IMR-90 (cell line): ENCODE measurements around the gene PDRG1. TPM values are rescaled to one million over a fixed set of nuclear protein-coding genes. Genes with fewer than 3 reads are reported as not detected.

Source experiments
- ATAC-seq: fragments of 200-7000 bp; cut with Tn5 transposase; 2 replicates; pipeline ENCODE4 v1.9.1; 2020; ENCODE audit warnings: low read depth, mild to moderate bottlenecking, moderate library complexity
- BruUV-seq: library from RNA; stranded (reverse); fragments of 400-500 nt; replicated peaks from 2 replicates; lab custom pipeline; 2021; lab: Mats Ljungman, UMichigan
- CTCF ChIA-PET: fragments of 300-600 bp; formaldehyde crosslinking; extraction: SDS; loops from one replicate; lab custom pipeline; 2021; ENCODE audit warnings: antibody characterized with exemption; lab: Yijun Ruan, JAX
- POLR2A ChIA-PET: fragments of 300-600 bp; sonication (Branson Sonifier 250); formaldehyde crosslinking; loops from one replicate; lab custom pipeline; 2022; ENCODE audit warnings: antibody characterized with exemption; ENCODE audit not compliant: unreplicated experiment; lab: Charles Lee
- DNase-seq: peaks from one replicate; pipeline ENCODE4 v3.0.0; 2013
- H2AFZ ChIP-seq: replicated peaks from 2 replicates; pipeline ENCODE3; 2013; ENCODE audit warnings: low read length, mild to moderate bottlenecking; ENCODE audit not compliant: poor library complexity
- H2AK5ac ChIP-seq: 2 replicates; pipeline ENCODE4 v1.6.1; 2013; ENCODE audit warnings: low read depth, low read length, inconsistent platforms
- H2AK9ac ChIP-seq: replicated peaks from 2 replicates; pipeline ENCODE3; 2013; ENCODE audit warnings: mild to moderate bottlenecking, low read depth, low read length, moderate library complexity; ENCODE audit not compliant: poor library complexity
- H2BK120ac ChIP-seq: 2 replicates; pipeline ENCODE4 v1.6.1; 2013; ENCODE audit warnings: low read depth, low read length, inconsistent platforms
- H2BK15ac ChIP-seq: 3 replicates; pipeline ENCODE4 v1.6.1; 2013; ENCODE audit warnings: low read depth, low read length, inconsistent platforms
- H2BK20ac ChIP-seq: 2 replicates; pipeline ENCODE4 v1.6.1; 2013; ENCODE audit warnings: low read depth, mild to moderate bottlenecking, inconsistent platforms, low read length, moderate library complexity
- H2BK5ac ChIP-seq: 2 replicates; pipeline ENCODE4 v1.6.1; 2013; ENCODE audit warnings: mild to moderate bottlenecking, low read depth, low read length, inconsistent platforms; ENCODE audit not compliant: poor library complexity, severe bottlenecking
- H3K14ac ChIP-seq: replicated peaks from 2 replicates; pipeline ENCODE4 v1.6.1; 2013; ENCODE audit warnings: low read depth, low read length, inconsistent platforms
- H3K18ac ChIP-seq: 2 replicates; pipeline ENCODE4 v1.6.1; 2013; ENCODE audit warnings: low read depth, low read length, control low read depth
- H3K23ac ChIP-seq: 2 replicates; pipeline ENCODE4 v1.6.1; 2013; ENCODE audit warnings: low read depth, low read length, inconsistent platforms
- H3K27ac ChIP-seq: 2 replicates; pipeline ENCODE4 v1.5.1; 2013; ENCODE audit warnings: mild to moderate bottlenecking, control low read depth, low read length; ENCODE audit not compliant: insufficient read depth
- H3K27me3 ChIP-seq: 2 replicates; pipeline ENCODE4 v1.6.1; 2013; ENCODE audit warnings: low read length; ENCODE audit not compliant: control insufficient read depth, insufficient read depth
- H3K36me3 ChIP-seq: 2 replicates; pipeline ENCODE4 v1.6.1; 2013; ENCODE audit warnings: low read length, mixed read lengths; ENCODE audit not compliant: control insufficient read depth, insufficient read depth
- H3K4ac ChIP-seq: 2 replicates; pipeline ENCODE4 v1.6.1; 2013; ENCODE audit warnings: low read depth, low read length, inconsistent platforms
- H3K4me1 ChIP-seq: 2 replicates; pipeline ENCODE4 v1.6.1; 2013; ENCODE audit warnings: low read length, mixed read lengths; ENCODE audit not compliant: control insufficient read depth, insufficient read depth
- H3K4me2 ChIP-seq: 2 replicates; pipeline ENCODE4 v1.6.1; 2013; ENCODE audit warnings: low read depth, mild to moderate bottlenecking, control low read depth, low read length, moderate library complexity
- H3K4me3 ChIP-seq: 2 replicates; pipeline ENCODE4 v1.5.1; 2013; ENCODE audit warnings: low read depth, mild to moderate bottlenecking, control low read depth, low read length, moderate library complexity; ENCODE audit not compliant: insufficient read depth
- H3K56ac ChIP-seq: 2 replicates; pipeline ENCODE4 v1.6.1; 2013; ENCODE audit warnings: low read length, inconsistent platforms; ENCODE audit not compliant: insufficient read depth; ENCODE audit errors: extremely low read depth
- H3K79me1 ChIP-seq, 2 experiments: 2 replicates each; pipeline ENCODE4 v1.6.1; 2013; ENCODE audit warnings: low read length in 2 of 2, inconsistent platforms in 1 of 2, low read depth in 1 of 2
- H3K9ac ChIP-seq: 2 replicates; pipeline ENCODE4 v1.6.1; 2013; ENCODE audit warnings: low read depth, low read length, control low read depth
- H3K9me1 ChIP-seq: 2 replicates; pipeline ENCODE4 v1.6.1; 2013; ENCODE audit warnings: low read length, inconsistent platforms; ENCODE audit not compliant: insufficient read depth
- H3K9me3 ChIP-seq: 2 replicates; pipeline ENCODE4 v1.6.1; 2013; ENCODE audit warnings: low read length; ENCODE audit not compliant: control insufficient read depth, insufficient read depth
- H4K20me1 ChIP-seq: 2 replicates; pipeline ENCODE4 v1.6.1; 2013; ENCODE audit warnings: low read length, inconsistent platforms; ENCODE audit not compliant: insufficient read depth
- H4K5ac ChIP-seq: 2 replicates; pipeline ENCODE4 v1.6.1; 2013; ENCODE audit warnings: mild to moderate bottlenecking, low read depth, low read length, control low read depth
- H4K8ac ChIP-seq, 2 experiments: 2 replicates each; pipeline ENCODE4 v1.6.1; 2013; ENCODE audit warnings: low read depth in 2 of 2, low read length in 2 of 2, control low read depth in 1 of 2, inconsistent platforms in 1 of 2
- H4K91ac ChIP-seq: 2 replicates; pipeline ENCODE4 v1.6.1; 2013; ENCODE audit warnings: low read depth, low read length, inconsistent platforms; ENCODE audit not compliant: insufficient read depth
- BHLHE40 ChIP-seq: fragments of 150-350 bp; IDR thresholded peaks from 2 replicates; pipeline ENCODE4 v1.6.1; 2016; ENCODE audit warnings: mild to moderate bottlenecking, low read depth, low read length
- CEBPB ChIP-seq: IDR thresholded peaks from 2 replicates; pipeline ENCODE4 v1.6.1; 2012; ENCODE audit warnings: low read depth, low read length, improper control_type of control experiment
- CHD1 ChIP-seq: IDR thresholded peaks from 2 replicates; pipeline ENCODE4 v1.6.1; 2012; ENCODE audit warnings: low read depth, low read length, improper control_type of control experiment
- CTCF ChIP-seq: conservative IDR thresholded peaks from 2 replicates; pipeline ENCODE4 v1.5.1; 2012; ENCODE audit warnings: mild to moderate bottlenecking, low read depth, low read length, improper control_type of control experiment
- ELK1 ChIP-seq: fragments of 150-350 bp; IDR thresholded peaks from 2 replicates; pipeline ENCODE4 v1.6.1; 2016; ENCODE audit warnings: low read depth, mild to moderate bottlenecking, low read length, moderate library complexity, borderline replicate concordance
- FOS ChIP-seq: fragments of 150-350 bp; IDR thresholded peaks from 2 replicates; pipeline ENCODE4 v1.6.1; 2016; ENCODE audit warnings: low read depth, low read length
- MAFK ChIP-seq: IDR thresholded peaks from 2 replicates; pipeline ENCODE4 v1.6.1; 2012; ENCODE audit warnings: low read depth, low read length, improper control_type of control experiment
- MAZ ChIP-seq: IDR thresholded peaks from 2 replicates; pipeline ENCODE4 v1.6.1; 2012; ENCODE audit warnings: low read depth, mild to moderate bottlenecking, low read length, improper control_type of control experiment, moderate library complexity, borderline replicate concordance
- NFE2L2 ChIP-seq: fragments of 150-350 bp; IDR thresholded peaks from 2 replicates; pipeline ENCODE4 v1.6.1; 2016; ENCODE audit warnings: low read depth, mild to moderate bottlenecking, low read length
- POLR2A ChIP-seq: IDR thresholded peaks from 2 replicates; pipeline ENCODE4 v1.6.1; 2012; ENCODE audit warnings: mild to moderate bottlenecking, low read depth, low read length
- RAD21 ChIP-seq: IDR thresholded peaks from 2 replicates; pipeline ENCODE4 v1.6.1; 2012; ENCODE audit warnings: low read length, improper control_type of control experiment
- RFX5 ChIP-seq: IDR thresholded peaks from 2 replicates; pipeline ENCODE4 v1.8.0; 2012; ENCODE audit warnings: low read depth, mild to moderate bottlenecking, low read length, moderate library complexity
- SMC3 ChIP-seq: fragments of 150-350 bp; IDR thresholded peaks from 2 replicates; pipeline ENCODE4 v1.6.1; 2016; ENCODE audit warnings: low read depth, mild to moderate bottlenecking, antibody characterized with exemption, low read length, moderate library complexity
- USF2 ChIP-seq: fragments of 150-350 bp; IDR thresholded peaks from 2 replicates; pipeline ENCODE4 v1.6.1; 2017; ENCODE audit warnings: mild to moderate bottlenecking, antibody characterized with exemption, low read length, low read depth
- WGBS, 2 experiments: methylation state at CpG; one replicate each; pipeline versions ENCODE4 v1.1.5 to v1.1.7; 2013; ENCODE audit warnings: missing lambda C conversion rate in 2 of 2; ENCODE audit not compliant: insufficient read length in 1 of 2; ENCODE audit errors: extremely low coverage in 2 of 2; 5-methylcytosine and 5-hydroxymethylcytosine counted together
- dilution Hi-C: fragments of 300-500 bp; cut with HindIII; formaldehyde crosslinking; loops from one replicate; pipeline ENCODE4 v1.14.3; 2018; ENCODE audit warnings: low sequenced_read_pairs; ENCODE audit not compliant: unreplicated experiment
- in situ Hi-C: fragments of 300-500 bp; cut with MboI; formaldehyde crosslinking; loops from 3 replicates; pipeline ENCODE4 v1.14.3; 2019; ENCODE audit warnings: low sequenced_read_pairs, inconsistent platforms, mixed read lengths
- intact Hi-C: fragments of 100-400 bp; cut with micrococcal nuclease; formaldehyde crosslinking; loops from 2 replicates; pipeline ENCODE4 v1.10.0; 2022
- polyA plus RNA-seq, 3 experiments: library from polyadenylated mRNA; depleted of rRNA; stranded (reverse); fragments of >200 nt; gene quantifications; 2 replicates each; pipeline ENCODE4 v1.2.3, GENCODE V29; 2012; ENCODE audit warnings: low replicate concordance in 1 of 3
- total RNA-seq: library from RNA; depleted of rRNA; stranded (reverse); fragments of >200 nt; gene quantifications from 2 replicates; pipeline ENCODE4 v1.2.3, GENCODE V29; 2012

Gene PDRG1
- total and polyA plus RNA-seq, 2 of the 4 experiments (the other 2 are of a cell fraction), result 5.0 to 15.7 TPM

- BruUV-seq, result no TSS peak
- WGBS, 2 experiments, result 60% methylated on average over 2 of the region's 6 CpGs; no CpG with 5 or more reads in 1 of the 2 experiments
Observed at GRCh38 chr20:31919410-31920155, 32.3 kb downstream of the PDRG1 start.

More at GRCh38 chr20:31919410-31920155, 32.3 kb downstream of the PDRG1 start:
- Histone ChIP-seq H3K23ac (no peak overlapping the region), H2BK120ac (no peak overlapping the region), H2BK20ac (no peak overlapping the region), H4K5ac (no peak overlapping the region), H3K27ac (no peak overlapping the region), H3K9me3 (no peaks in the 10 kb centered on the region), H2BK5ac (no peak overlapping the region), H3K9me1 (no peaks in the 10 kb centered on the region), H3K9ac (no peak overlapping the region), H3K14ac (no peak overlapping the region), H4K91ac (no peak overlapping the region), H2BK15ac (no peak overlapping the region), H3K4me2 (no peak overlapping the region), H3K4me1 (no peaks in the 10 kb centered on the region), H3K79me1 (no peaks in the 10 kb centered on the region), H2AK5ac (no peak overlapping the region), H3K56ac (no peak overlapping the region), H4K20me1 (no peaks in the 10 kb centered on the region), H2AK9ac (no peak overlapping the region), H3K36me3 (no peaks in the 10 kb centered on the region), H3K4me3 (no peak overlapping the region), H3K27me3 (peaks cover 40% of the 10 kb centered on the region), H4K8ac (no peak overlapping the region), H2AFZ (no peak overlapping the region), H3K18ac (no peak overlapping the region), H3K4ac (no peak overlapping the region)
- POLR2A ChIA-PET, result no interaction called here
- intact Hi-C loops, result loop anchor here (5.0 kb wide), 1 partner anchor 743 kb away; no protein-coding TSS in a partner anchor
- in situ Hi-C loops, result no loop called here
- ATAC-seq, result no peak
- dilution Hi-C loops, result no loop called here
- CTCF ChIA-PET, result no interaction called here
- no peak for TF ChIP-seq MAFK
- TF ChIP-seq NFE2L2, result no peak
- TF ChIP-seq CTCF, result no peak
- no peak for TF ChIP-seq ELK1
- TF ChIP-seq USF2, result no peak
- no peak for TF ChIP-seq CHD1
- TF ChIP-seq CEBPB, result no peak
- TF ChIP-seq FOS, result no peak
- no peak for TF ChIP-seq RFX5
- TF ChIP-seq SMC3, result no peak
- no peak for TF ChIP-seq BHLHE40
- TF ChIP-seq MAZ, result no peak
- TF ChIP-seq POLR2A, result no peak
- TF ChIP-seq RAD21, result no peak
- DNase-seq, result no peak
